ENCODE measurements around the gene INHBA.

DNA sequence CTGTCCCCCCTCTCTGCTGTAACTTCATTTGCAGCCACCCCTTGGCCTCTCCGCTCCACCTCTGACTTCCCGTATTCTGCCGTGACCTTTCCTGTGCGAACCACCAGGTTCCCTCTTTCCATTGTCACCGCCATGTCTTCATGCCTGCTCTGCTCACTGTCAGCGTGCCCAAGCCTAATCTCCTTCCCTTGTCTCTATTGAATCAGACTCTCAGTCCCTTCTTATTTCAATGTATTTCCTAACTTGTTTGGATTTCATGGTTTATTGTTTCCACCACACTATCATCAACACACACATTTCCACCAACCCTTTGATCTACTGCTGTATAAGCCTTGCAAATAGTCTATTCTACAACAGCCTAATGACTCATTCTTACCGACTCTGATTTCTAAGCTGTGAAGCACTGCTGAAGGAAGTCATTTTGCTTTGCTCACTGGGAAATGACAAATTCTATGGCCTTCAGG, 30.0 kb upstream of the INHBA start:
- TF ChIP-seq, protein P1, sequence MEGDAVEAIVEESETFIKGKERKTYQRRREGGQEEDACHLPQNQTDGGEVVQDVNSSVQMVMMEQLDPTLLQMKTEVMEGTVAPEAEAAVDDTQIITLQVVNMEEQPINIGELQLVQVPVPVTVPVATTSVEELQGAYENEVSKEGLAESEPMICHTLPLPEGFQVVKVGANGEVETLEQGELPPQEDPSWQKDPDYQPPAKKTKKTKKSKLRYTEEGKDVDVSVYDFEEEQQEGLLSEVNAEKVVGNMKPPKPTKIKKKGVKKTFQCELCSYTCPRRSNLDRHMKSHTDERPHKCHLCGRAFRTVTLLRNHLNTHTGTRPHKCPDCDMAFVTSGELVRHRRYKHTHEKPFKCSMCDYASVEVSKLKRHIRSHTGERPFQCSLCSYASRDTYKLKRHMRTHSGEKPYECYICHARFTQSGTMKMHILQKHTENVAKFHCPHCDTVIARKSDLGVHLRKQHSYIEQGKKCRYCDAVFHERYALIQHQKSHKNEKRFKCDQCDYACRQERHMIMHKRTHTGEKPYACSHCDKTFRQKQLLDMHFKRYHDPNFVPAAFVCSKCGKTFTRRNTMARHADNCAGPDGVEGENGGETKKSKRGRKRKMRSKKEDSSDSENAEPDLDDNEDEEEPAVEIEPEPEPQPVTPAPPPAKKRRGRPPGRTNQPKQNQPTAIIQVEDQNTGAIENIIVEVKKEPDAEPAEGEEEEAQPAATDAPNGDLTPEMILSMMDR (conservative IDR thresholded peaks at IDR 0.05 in 1 of 2, IDR thresholded peaks at IDR 0.05 in 1 of 2; ENCODE audit: low read depth in 1 of 2, low read length in 2 of 2) = no peak
- no peak for TF ChIP-seq EZH2 (IDR thresholded peaks at IDR 0.05; ENCODE audit: low read length, missing control alignments)
